Stimulated activated CD4-positive, alpha-beta T cell treated with anti-CD3 and anti-CD28 coated beads, Interleukin-15, amount 100 ng/mL, for 48 hours (primary cell): Measurements from ENCODE around the gene VPS37D.

Source experiments
- DNase-seq, 2 donors: peaks; one replicate each; pipeline ENCODE4 v3.0.0-alpha.2; 2020; ENCODE audit warnings: low read depth in 2 of 2

Gene VPS37D

DNA sequence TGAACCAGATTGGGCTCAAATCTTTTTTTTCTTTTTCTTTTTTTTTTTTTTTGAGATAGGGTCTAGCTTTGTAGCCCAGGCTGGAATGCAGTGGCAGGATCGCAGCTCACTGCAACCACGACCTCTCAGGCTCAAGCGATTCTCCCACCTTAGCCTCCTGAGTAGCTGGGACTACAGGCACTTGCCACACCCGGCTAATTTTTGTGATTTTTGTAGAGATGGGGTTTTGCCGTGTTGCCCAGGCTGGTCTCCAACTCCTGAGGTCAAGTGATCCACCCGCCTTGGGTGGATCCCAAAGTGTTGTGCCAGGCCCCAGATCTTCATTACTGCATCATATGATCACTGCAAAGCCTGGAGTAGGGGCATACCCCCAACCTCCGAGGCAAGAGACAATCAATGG lies 12.9 kb downstream of the VPS37D start:
- no peak for DNase-seq

- DNase-seq = no peak
These were observed 13.4 kb downstream of the VPS37D start for GRCh38 chr7:73681031-73681430.

DNA sequence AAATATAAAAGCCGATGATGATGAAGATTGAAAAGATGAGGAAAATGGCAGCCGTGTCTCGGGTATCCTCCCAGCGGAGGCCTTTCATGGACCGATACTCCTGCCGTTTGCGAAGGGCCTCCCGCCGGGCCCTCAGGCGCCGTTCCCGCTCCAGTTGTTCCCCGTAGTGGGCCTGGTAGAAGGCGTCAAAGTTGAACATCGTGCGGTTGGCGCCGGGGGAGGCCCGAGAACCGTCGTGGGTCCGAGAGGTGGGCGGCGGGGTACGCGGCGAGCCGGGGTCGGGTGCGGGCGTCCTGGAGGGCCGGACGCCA lies 15.1 kb downstream of the VPS37D start:
- no peak for DNase-seq

DNA sequence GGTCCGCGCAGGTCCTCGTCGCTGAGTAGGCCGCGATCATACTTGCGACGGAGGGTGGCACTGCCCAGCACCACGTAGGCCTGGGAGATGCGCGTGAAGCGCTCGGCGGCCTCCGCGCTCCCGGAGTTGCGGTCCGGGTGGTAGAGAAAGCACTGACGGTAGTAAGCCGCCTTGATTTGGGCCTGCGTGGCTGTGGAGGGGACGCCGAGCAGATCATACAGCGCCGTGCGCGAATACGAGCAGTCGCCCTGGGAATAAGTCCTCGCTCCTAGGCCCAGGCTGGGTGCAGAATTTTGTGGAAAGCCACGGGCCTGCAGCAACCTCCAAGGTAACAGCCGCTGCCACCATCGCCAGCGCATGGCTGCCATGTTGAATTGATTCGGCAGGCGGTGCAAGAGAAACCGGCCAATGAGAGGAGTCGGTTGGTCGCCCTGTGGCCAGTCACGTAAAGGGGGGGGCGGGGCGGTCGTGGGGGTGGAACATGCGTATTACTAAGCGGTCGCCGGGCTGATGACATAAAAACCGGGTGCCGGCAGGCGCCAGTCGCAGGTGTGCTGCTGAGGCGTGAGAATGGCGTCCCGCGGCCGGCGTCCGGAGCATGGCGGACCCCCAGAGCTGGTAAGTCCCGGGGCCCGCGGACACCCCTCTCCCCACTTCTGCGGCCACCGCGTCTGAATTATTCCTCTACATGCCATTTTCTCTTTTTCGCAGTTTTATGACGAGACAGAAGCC lies 15.6 kb downstream of the VPS37D start, which contains the start of the genes BUD23 and DNAJC30:
BUD23 (plus strand) TSS at position 542 of the 732 bp plus-strand sequence; CDS start at position 571, 29 bp downstream.
DNAJC30 (minus strand) TSS at position 398 of the 732 bp plus-strand sequence; CDS start at position 368, 30 bp downstream.
- peak; percentile 96 to 98 for DNase-seq

DNA sequence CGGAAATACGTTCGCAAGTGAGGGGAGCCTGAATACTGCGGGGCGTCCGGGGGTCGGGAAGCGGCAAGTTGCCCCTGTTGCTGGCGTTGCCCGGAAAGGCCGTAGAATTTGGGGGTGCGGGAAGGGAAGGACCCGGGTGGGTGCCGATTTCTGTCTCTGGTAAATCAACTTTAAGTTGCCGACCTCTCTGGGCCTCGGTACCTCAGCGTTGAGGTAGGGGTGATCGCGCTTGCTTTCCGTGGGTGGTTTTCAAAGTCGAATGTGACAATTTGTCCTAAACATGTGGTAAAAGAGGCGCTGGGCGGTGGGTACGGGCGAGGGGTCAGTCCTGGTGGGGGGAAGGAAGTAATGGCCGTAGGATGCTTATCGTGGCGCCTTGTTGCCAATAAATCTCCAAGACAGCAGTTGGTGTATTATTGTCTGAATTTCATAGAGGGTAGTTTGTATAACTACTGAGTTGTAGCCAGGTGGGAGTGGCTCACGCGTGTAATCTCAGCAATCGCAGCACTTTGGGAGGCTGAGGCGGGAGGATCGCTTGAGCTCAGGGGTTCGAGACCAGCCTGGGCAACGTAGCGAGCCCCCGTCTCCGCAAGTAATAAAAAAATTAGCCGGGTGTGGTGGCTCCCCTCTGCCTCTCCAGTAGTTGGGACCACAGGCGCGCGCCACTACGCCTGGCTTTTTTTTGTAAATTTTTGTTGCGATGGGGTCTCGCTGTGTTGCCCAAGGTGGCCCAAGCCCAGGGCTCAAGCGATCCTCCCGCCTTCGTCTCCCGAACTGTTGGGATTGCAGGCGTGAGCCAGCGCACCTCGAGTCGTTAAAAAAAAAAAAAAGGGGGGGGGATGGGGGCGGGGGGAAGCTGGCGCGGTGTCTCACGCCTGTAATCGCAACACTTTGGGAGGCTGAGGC lies 16.4 kb downstream of the VPS37D start:
- DNase-seq = no peak

- no peak for DNase-seq
These were observed 17.7 kb downstream of the VPS37D start for GRCh38 chr7:73685311-73685710.

DNA sequence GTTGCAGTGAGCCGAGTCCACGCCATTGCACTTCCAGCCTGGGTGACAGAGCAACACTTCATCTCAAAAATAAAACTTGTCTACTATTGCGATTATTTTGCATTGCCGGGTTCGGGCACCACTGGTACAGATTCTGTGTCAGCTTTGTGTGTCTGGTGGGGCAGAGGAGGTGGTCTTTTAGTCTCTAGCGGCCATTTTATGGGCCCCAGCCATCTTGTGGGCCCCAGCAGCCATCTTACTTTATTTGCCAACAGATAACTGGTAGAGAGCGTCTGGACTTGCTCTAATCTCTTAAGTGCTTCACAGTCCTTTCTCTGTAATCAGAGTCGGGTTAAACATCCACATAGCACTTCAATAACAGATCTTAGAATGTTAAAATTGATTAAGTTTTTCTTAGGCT lies 20.7 kb downstream of the VPS37D start:
- DNase-seq = no peak

GRCh38 chr7:73690646-73691045 lies 23.0 kb downstream of the VPS37D start:
- DNase-seq = no peak

GRCh38 chr7:73696372-73696771 lies 28.7 kb downstream of the VPS37D start:
- no peak for DNase-seq

GRCh38 chr7:73698410-73698809 lies 30.8 kb downstream of the VPS37D start:
- no peak for DNase-seq

GRCh38 chr7:73699370-73700068 lies 31.9 kb downstream of the VPS37D start:
- no peak for DNase-seq

DNA sequence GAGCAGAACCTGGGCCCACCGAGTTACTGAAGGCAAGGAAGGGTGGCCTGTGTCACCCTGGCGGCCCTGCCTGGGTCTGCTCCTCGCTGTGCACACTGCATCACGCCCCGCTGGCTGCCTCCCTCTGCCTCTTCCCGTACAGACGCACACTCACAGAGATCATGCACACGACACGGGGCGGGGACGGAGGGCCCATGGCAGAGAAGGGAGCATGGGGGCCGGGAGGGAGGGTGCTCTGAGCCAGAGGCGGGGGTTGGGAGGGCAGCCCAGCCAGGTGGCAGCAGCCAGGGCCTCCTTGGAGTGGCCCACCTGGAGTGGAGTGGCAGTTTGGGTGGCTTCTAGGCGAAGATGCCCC lies 32.4 kb downstream of the VPS37D start:
- DNase-seq = no peak

GRCh38 chr7:73700581-73701134 lies 33.0 kb downstream of the VPS37D start:
- no peak for DNase-seq

DNA sequence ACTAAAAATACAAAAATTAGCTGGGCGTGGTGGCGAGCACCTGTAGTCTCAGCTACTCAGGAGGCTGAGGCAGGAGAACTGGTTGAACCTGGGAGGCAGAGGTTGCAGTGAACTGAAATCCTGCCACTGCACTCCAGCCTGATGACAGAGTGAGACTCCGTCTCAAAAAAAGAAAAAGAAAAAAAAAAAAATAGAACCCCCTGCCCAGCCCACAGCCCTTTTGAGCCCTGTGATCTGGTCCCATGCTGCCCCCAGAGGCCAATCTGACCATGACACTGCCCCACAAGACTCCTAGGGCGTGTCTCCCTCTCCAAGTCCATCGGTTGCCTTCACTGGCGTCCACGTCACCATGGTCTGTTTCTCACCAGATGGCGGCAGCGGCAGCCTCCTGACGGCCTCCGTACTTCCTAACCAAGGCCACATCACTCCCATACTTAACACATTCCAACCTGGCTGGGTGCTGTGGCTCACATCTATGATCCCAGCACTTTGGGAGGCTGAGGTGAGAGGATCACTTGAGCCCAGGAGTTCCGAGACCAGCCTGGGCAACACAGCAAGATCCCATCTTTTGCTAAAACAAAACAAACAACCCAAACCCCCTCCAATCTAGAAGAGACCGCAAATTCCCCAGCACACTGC lies 33.8 kb downstream of the VPS37D start:
- no peak for DNase-seq

DNA sequence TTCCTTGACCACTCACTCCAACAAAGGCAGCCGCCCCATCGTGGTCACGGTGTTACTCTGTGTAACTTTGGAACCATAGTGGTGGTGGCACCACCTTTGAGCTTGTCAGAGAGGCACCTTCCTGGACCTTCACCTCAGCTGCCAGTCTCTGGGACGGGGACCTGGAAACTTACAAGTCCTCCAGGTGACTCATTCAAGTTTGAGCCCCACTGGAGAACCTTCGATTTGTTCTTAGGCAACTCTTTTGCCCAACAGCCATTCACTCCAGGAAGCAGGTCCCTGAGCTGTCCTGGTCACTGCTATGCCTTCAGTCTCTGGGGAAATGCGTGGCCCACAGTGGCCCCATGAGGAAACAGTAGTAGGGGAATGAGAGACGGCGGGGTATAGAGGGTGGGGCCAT lies 34.6 kb downstream of the VPS37D start:
- no peak for DNase-seq

- no peak for DNase-seq
These were observed 35.0 kb downstream of the VPS37D start for GRCh38 chr7:73702665-73703064.

DNA sequence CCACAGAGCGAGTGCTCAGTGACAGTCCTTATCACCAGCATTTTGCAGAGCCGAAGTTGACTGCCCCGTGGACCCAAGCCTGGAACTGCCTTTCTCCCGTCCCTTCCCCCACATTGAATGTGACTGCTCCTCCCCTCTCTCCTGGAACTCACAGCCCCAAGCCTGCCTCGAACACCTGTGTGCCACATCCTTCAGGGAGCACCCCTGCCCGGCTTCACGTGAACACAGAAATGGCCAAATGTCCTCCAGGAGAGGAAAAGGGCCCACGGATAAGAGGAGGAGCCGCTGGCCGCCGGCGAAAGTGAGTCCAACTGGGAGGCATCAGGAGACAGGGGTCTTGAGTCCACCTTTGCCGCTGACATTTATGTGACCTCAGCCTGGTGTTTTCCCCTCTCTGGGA lies 35.6 kb downstream of the VPS37D start:
- no peak for DNase-seq

DNA sequence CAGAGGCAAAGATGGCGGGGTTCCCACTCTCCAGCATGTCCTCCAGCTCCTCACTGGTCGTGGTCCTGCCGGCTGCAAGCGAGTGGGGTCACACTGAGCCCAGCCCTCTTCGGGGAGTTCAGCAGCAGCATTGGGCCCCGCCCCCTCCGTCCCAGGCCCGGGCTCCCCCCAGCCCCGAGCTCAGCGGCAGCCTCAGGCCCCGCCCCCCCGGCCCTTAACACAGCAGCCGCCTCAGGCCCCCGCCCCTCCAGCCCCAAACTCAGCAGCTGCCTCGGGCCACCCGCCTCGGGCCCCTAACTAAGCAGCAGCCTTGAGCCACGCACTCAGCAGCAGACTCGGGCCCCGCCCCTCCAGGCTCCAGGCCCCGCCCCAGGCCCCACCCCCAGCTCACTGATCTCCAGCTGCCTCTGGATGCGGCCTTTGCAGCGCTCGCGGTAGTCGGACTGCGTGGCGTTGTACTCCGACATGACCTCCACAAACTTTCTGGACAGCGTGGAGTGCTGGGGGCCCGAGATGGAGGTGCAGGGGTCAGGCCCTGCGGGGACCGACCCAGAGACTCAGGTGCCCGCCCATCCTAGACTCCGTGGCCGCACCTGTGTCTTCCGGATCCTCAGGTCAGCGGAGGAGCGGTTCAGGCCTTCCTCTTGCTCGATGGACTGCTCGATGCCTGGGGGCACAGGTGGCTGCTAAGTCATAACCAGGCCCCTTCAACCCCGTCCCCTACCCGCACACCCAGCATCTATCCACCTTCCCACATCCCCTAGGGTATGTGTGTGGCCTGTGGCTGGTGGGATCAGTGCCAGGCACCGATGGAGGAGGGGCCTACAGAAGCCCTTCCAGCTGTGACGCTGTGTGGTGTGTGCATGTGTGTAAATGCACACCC lies 36.4 kb downstream of the VPS37D start:
- DNase-seq = no peak

GRCh38 chr7:73704640-73705550 lies 37.3 kb downstream of the VPS37D start:
- DNase-seq = no peak

- no peak for DNase-seq
These were observed 37.9 kb downstream of the VPS37D start for GRCh38 chr7:73705551-73705920.
